NCI-H1694 treated with DMSO at 0.1 percent for 48 hours (cell line): Measurements from ENCODE around the gene ZNG1F.
"Not testable (repeated sequence)": the region's sequence is repeated elsewhere in the genome, so short reads cannot be mapped to it uniquely, and the experiment has no call there.

ENCODE experiments used
- DNase-seq: peaks from one replicate; lab custom pipeline; 2025; lab: John Stamatoyannopoulos, UW

Gene ZNG1F

GRCh38 chr9:41123396-41123795 is 65.7 kb downstream of the ZNG1F start:
- DNase-seq, result not testable (repeated sequence)

GRCh38 chr9:41120696-41121095 is 68.4 kb downstream of the ZNG1F start:
- DNase-seq, result not testable (repeated sequence)

DNA sequence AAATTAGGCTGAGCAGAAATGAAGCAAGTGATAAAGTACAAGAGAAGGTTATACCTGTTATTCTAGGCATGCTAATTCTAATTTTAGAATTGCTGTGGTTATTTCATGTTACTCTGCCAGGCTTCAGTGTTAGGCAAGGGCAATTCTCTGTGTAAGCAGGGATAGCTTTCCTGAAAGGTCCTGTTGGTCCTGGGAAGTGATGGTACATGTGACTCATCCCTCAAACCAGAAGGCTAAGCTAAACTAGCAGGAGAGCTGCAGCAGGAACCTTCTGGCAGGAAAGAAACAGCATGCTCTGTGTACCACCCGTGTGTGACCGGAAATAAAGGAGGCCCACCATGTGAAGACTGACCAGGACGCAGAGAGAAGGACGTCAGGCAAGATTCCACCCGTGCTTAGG is 69.4 kb downstream of the ZNG1F start:
- DNase-seq, result not testable (repeated sequence)

DNA sequence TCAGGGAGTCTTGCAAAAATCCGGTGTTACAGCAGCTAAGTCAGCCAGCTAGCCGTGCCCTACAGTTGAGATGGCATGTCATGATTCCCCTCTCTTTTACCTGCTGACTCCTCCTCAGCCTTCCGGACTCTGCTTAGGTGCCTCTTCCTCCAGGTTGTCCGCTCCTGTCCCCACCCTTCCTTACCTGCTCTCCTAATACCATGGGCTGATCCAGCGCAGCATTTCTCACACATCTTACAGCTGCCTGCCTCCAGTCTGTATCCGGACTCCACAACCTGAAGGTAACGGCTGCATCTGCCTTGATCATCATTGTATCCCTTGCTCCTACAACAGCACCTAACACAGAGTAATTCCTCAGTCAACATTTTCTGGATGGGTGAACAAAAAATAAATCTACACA is 69.8 kb downstream of the ZNG1F start:
- DNase-seq, result not testable (repeated sequence)

DNA sequence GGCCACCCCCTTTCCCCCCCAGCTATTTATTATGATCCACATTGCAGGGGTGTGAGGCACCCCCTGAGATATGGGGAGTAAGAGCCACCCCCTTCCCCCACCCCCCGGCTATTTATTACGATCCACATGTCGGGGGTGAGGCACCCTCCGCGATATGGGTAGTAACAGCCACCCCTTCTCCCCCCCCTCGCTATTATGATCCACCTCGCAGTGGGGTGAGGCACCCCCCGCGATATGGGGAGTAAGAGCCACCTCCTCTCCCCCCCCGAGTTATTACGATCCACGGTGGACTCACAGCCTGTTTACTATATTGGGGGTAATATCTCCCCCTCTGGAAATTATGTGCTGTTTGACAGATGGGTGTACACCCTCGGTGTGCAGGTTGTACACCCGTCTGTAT is 75.8 kb downstream of the ZNG1F start:
- DNase-seq, result not testable (repeated sequence)

DNA sequence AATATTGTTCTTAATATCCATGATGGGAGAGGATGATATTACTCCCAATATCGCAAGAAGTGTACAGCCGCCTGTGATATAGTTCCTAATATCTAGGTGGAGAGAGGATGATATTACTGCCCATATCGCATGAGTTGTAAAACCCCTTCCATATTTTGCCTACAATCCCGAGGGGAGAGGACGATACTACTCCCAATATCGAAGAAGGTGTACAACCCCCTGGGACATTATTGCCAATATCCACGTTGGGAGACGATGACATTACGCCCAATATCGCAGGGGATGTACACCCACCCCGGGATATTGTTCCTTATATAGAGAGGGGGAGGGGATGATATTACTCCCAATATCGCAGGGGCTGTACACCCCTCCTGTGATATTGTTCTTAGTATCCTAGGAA is 77.7 kb downstream of the ZNG1F start:
- DNase-seq, result not testable (repeated sequence)

GRCh38 chr9:41110913-41111312 is 78.2 kb downstream of the ZNG1F start:
- DNase-seq, result not testable (repeated sequence)

- not testable (repeated sequence) for DNase-seq
Observed at GRCh38 chr9:41109253-41109652, 79.9 kb downstream of the ZNG1F start.

DNA sequence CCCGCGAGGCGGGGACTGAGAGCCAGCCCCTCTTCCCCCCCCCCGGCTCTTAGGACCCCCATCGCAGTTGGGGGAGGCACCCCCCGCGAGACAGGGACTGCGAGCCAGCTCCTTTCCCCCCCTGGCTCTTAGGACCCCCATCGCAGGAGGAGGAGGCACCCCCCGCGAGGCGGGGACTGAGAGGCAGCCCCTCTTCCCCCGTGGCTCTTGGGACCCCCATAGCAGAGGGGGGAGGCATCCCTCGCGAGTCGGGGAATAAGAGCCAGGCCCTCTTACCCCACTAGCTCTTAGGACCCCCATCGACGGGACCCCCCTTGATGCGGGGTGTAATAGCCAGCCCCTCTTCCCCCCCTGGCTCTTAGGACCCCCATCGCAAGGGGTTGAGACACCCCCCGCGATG is 80.3 kb downstream of the ZNG1F start:
- DNase-seq, result not testable (repeated sequence)

- DNase-seq, result not testable (repeated sequence)
Observed at GRCh38 chr9:41106472-41107116, 82.5 kb downstream of the ZNG1F start.

DNA sequence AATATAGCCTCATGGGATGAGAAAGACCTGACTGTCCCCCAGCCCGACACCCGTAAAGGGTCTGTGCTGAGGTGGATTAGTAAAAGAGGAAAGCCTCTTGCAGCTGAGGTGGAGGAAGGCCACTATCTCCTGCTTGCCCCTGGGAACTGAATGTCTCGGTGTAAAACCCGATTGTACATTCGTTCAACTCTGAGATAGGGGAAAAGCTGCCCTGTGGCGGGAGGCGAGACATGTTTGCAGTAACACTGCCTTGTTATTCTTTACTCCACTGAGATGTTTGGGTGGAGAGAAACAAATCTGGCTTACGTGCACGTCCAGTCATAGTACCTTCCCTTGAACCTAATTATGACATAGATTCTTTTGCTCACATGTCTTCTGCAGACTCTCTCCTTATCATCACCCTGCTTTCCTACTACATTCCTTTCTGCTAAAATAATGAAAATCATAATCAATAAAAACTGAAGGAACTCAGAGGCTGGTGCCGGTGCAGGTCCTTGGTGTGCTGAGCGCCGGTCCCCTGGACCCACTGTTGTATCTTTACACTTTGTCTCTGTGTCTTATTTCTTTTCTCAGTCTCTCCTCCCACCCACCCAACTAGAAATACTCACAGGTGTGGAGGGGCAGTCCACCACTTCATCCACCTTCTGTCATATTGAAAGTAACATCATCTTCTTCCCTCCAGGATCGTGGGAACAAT is 83.4 kb downstream of the ZNG1F start:
- DNase-seq, result not testable (repeated sequence)

DNA sequence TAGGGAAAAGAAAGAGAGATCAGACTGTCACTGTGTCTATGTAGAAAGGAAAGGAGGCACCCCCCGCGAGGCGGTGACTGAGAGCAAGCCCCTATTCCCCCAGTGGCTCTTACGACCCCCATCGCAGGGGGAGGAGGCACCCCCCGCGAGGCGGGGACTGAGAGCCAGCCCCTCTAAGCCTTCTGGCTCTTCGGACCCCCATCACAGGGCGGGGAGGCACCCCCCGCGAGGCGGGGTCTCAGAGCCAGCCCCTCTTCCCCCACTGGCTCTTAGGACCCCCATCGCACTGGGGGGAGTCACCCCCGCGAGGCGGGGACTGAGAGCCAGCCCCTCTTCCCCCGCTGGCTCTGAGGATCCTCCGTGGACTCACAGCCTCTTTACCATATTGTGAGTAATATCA is 84.6 kb downstream of the ZNG1F start:
- not testable (repeated sequence) for DNase-seq

DNA sequence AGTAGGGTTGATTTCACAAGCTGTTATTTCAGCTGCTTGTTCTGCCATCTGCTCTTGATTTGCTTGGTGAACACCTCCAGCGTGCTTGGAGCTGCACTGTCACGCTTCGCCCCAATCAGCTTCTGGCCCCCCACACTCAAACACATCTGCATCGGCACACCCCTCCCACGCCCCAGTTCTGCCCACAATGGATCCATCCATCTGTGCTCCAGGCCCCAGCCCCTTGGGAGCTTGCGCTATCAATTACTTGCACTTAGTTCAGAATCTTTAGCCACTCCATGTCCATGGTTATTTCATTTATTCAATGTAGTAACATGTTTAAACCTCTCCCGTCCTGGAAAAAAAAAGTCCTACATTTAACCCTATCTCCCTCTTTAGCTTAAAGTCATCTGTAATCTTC is 88.6 kb downstream of the ZNG1F start:
- not testable (repeated sequence) for DNase-seq

- DNase-seq, result not testable (repeated sequence)
Observed at GRCh38 chr9:41098759-41099158, 90.4 kb downstream of the ZNG1F start.

GRCh38 chr9:41095060-41095459 is 94.1 kb downstream of the ZNG1F start:
- not testable (repeated sequence) for DNase-seq

DNA sequence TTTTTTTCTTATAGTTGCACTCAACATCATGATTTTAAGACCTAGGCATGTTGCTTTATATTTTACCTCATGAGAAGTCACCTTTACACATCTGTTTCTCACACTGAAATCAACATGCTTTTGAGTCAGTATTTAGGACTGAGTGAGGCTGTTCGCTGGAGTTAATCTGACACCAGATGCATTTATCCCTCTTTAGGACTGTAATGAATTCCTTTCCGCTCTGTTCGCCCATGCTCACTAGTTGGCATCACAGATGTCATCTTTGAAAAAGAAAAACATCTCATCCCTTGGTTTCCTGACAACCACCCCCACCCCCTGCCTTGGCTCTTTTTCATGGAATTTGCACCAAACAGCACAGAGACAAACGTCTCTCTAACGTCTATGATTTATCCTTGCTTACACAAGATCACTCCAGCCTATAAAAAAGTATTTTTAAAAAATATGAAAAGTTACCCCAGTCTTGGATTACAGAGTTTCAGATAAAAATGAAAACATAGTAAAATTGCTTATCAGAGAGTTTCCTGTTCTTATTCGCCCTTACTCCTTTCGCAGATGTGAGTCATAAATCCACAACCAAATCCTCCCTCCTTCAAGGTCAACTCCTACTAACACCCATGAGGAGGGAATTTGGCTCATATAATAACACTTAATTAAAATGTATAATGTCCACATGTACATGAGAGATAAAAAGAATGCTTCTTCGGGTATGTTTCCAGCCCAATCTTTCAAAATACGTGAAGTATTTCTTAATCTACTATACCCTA is 94.9 kb downstream of the ZNG1F start:
- not testable (repeated sequence) for DNase-seq

GRCh38 chr9:41090922-41091321 is 98.2 kb downstream of the ZNG1F start:
- DNase-seq, result not testable (repeated sequence)

DNA sequence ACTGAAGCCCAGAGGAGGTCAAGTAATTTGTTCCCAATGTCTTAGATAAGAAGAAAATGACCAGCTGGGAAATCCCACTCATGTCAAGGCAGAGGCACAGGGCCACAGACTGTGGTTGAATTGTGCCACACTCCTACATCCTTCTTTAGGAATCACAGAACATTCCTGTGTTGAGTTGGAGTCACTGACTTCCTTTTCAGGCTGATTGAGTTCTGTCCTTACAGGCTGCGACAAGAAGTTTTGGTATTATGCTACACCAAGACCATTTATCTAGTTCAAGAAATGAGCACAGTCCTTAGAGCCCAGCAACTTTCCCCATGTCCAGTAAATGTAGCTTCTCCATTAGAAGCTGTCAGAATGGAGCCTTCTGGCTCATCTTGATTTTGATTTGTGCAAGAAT is 98.7 kb downstream of the ZNG1F start:
- not testable (repeated sequence) for DNase-seq

GRCh38 chr9:41088450-41089059 is 100.6 kb downstream of the ZNG1F start:
- DNase-seq, result not testable (repeated sequence)

- DNase-seq, result not testable (repeated sequence)
Observed at GRCh38 chr9:41087929-41088328, 101.2 kb downstream of the ZNG1F start.

DNA sequence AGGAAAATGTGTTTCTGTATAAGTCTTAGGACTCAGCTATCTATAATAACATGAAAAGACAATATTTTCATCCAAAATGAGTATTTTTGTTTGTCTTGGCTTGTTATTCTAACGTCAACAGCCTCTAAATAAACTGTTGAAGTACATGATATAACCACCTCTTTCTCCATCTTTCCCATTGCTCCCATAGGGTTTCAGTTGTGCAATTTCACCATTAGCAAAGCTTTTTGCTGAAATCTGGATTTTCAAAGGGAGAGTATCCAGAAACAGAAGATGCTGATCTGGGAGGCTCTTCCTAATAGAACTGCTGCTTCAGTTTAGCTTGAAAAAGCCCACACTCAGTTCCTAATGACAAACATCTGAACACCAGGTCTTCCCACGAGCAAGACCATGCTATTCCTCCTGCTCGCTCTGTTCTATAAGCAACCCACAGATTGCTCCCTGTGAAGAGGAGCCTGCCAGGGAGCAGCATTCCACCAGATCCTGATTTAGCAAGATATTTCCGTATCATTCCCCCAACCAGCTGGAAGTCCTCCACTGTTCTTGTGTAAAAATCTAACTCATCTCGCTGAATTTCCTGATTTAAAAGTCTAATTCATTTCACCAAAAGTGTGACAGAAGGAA is 101.8 kb downstream of the ZNG1F start:
- not testable (repeated sequence) for DNase-seq

- DNase-seq, result not testable (repeated sequence)
Observed at GRCh38 chr9:41086685-41087084, 102.4 kb downstream of the ZNG1F start.
